GM12878 (cell line): ENCODE data around the gene EVC. TPM values are rescaled to one million over a fixed set of nuclear protein-coding genes. Genes with fewer than 3 reads are reported as not detected.

ENCODE experiments used
- ATAC-seq: fragments of 200-7000 bp; cut with Tn5 transposase; 3 replicates; pipeline ENCODE4 v1.9.1; 2020; ENCODE audit warnings: mild to moderate bottlenecking, moderate library complexity
- BruUV-seq: library from RNA; stranded (reverse); fragments of 400-500 nt; replicated peaks from 2 replicates; lab custom pipeline; 2021; lab: Mats Ljungman, UMichigan
- CTCF ChIA-PET: fragments of 300-600 bp; sonication (Branson Sonifier 250); formaldehyde crosslinking; extraction: SDS; loops from one replicate; lab custom pipeline; 2021; ENCODE audit warnings: inconsistent platforms; lab: Yijun Ruan, JAX
- POLR2A ChIA-PET: fragments of 350-600 bp; formaldehyde crosslinking; extraction: SDS; loops from one replicate; lab custom pipeline; 2021; ENCODE audit warnings: inconsistent platforms; lab: Charles Lee
- RAD21 ChIA-PET: fragments of 300-600 bp; sonication (Branson Sonifier 250); formaldehyde crosslinking; loops from one replicate; lab custom pipeline; 2023; ENCODE audit warnings: antibody characterized with exemption; ENCODE audit not compliant: unreplicated experiment; lab: Charles Lee
- SMC1A ChIA-PET: fragments of 300-600 bp; sonication (Branson Sonifier 250); formaldehyde crosslinking; loops from one replicate; lab custom pipeline; 2023; ENCODE audit not compliant: unreplicated experiment, uncharacterized antibody; lab: Charles Lee
- DNase-seq: peaks from one replicate; pipeline ENCODE4 v3.0.0-alpha.2; 2011; ENCODE audit warnings: low read depth, low spot score
- FAIRE-seq: peaks from 3 replicates; lab custom pipeline; 2011; peaks lifted over from hg19 to GRCh38; lab: Jason Lieb, UNC
- H2AFZ ChIP-seq: 2 replicates; pipeline ENCODE4 v1.6.0; 2011; ENCODE audit warnings: low read depth, low read length, control low read depth; ENCODE audit not compliant: control insufficient read depth
- H3K27ac ChIP-seq: 2 replicates; pipeline ENCODE4 v1.5.1; 2011; ENCODE audit warnings: control low read depth; ENCODE audit not compliant: control insufficient read depth, insufficient read depth
- H3K27me3 ChIP-seq, 2 experiments: replicated peaks in 1 of 2; 2 replicates each; pipeline versions ENCODE4 v1.6.0 to v1.6.1; 2011; ENCODE audit warnings: low read length in 1 of 2; ENCODE audit not compliant: control insufficient read depth in 2 of 2, insufficient read depth in 2 of 2
- H3K36me3 ChIP-seq, 2 experiments: 2 replicates each; pipeline ENCODE4 v1.5.1; 2011; ENCODE audit warnings: low read length in 1 of 2; ENCODE audit not compliant: control insufficient read depth in 2 of 2, insufficient read depth in 2 of 2
- H3K4me1 ChIP-seq: 2 replicates; pipeline ENCODE4 v1.6.1; 2011; ENCODE audit warnings: mild to moderate bottlenecking, low read length, moderate library complexity, mixed read lengths; ENCODE audit not compliant: control insufficient read depth, insufficient read depth
- H3K4me2 ChIP-seq: 2 replicates; pipeline ENCODE4 v1.6.0; 2011; ENCODE audit warnings: control low read depth; ENCODE audit not compliant: control insufficient read depth, insufficient read depth
- H3K4me3 ChIP-seq: fragments of 200-600 bp; sonication (generic); 2 replicates; pipeline ENCODE4 v1.5.1; 2016
- H3K79me2 ChIP-seq: 2 replicates; pipeline ENCODE4 v1.6.0; 2011; ENCODE audit warnings: low read length; ENCODE audit not compliant: control insufficient read depth, insufficient read depth
- H3K9ac ChIP-seq: 2 replicates; pipeline ENCODE4 v1.8.0; 2011; ENCODE audit warnings: low read length, control low read depth, mixed read lengths; ENCODE audit not compliant: control insufficient read depth, insufficient read depth
- H3K9me3 ChIP-seq: replicated peaks from 3 replicates; pipeline ENCODE4 v1.5.1; 2011; ENCODE audit warnings: mild to moderate bottlenecking, low read length; ENCODE audit not compliant: control insufficient read depth, insufficient read depth
- H4K20me1 ChIP-seq: 2 replicates; pipeline ENCODE4 v1.6.0; 2011; ENCODE audit not compliant: control insufficient read depth, insufficient read depth
- ETV6 ChIP-seq, 2 experiments: fragments of 450-650 bp in 1 of 2; IDR thresholded peaks in 1 of 2; conservative IDR thresholded peaks in 1 of 2; 2 replicates each; pipeline ENCODE4 v1.6.1; 2014; ENCODE audit warnings: antibody characterized with exemption in 1 of 2, borderline replicate concordance in 1 of 2, low read depth in 1 of 2, mild to moderate bottlenecking in 1 of 2, moderate library complexity in 1 of 2
- MYB ChIP-seq: fragments of 150-350 bp; IDR thresholded peaks from 2 replicates; pipeline ENCODE4 v1.6.1; 2014; ENCODE audit warnings: mild to moderate bottlenecking, low read depth, low read length, borderline replicate concordance
- NR2F1 ChIP-seq: fragments of 450-650 bp; conservative IDR thresholded peaks from 2 replicates; pipeline ENCODE4 v1.6.1; 2017; ENCODE audit warnings: mild to moderate bottlenecking
- SMAD5 ChIP-seq: IDR thresholded peaks from 2 replicates; pipeline ENCODE4 v1.6.1; 2016; ENCODE audit warnings: antibody characterized with exemption, low read depth
- SMARCA5 ChIP-seq: fragments of 450-650 bp; IDR thresholded peaks from 2 replicates; pipeline ENCODE4 v1.6.1; 2017; ENCODE audit warnings: mild to moderate bottlenecking
- SP1 ChIP-seq: IDR thresholded peaks from one replicate; pipeline ENCODE4 v1.6.1; 2011; ENCODE audit warnings: low read depth, low read length
- SPI1 ChIP-seq: IDR thresholded peaks from 2 replicates; pipeline ENCODE4 v1.6.1; 2011; ENCODE audit warnings: low read depth, mild to moderate bottlenecking, low read length, moderate library complexity, borderline replicate concordance; ENCODE audit not compliant: insufficient read depth
- STAT3 ChIP-seq: IDR thresholded peaks from 2 replicates; pipeline ENCODE4 v1.6.1; 2011; ENCODE audit warnings: low read depth, low read length, improper control_type of control experiment
- TCF3 ChIP-seq: IDR thresholded peaks from 2 replicates; pipeline ENCODE4 v1.6.1; 2012; ENCODE audit warnings: low read depth, mild to moderate bottlenecking, low read length, borderline replicate concordance; ENCODE audit not compliant: insufficient read depth
- ZNF592 ChIP-seq: fragments of 450-650 bp; IDR thresholded peaks from 2 replicates; pipeline ENCODE4 v1.6.1; 2017; ENCODE audit warnings: mild to moderate bottlenecking, moderate library complexity
- ZZZ3 ChIP-seq: IDR thresholded peaks from 2 replicates; pipeline ENCODE4 v1.6.1; 2011; ENCODE audit warnings: low read depth; ENCODE audit not compliant: control insufficient read depth, insufficient read length
- WGBS: methylation state at CpG from one replicate; pipeline ENCODE4 v1.1.6; 2016; ENCODE audit warnings: low lambda C conversion rate; ENCODE audit not compliant: insufficient replicate concordance, insufficient coverage; ENCODE audit errors: missing lambda C conversion rate; 5-methylcytosine and 5-hydroxymethylcytosine counted together
- in situ Hi-C: fragments of 300-500 bp; cut with MboI; formaldehyde crosslinking; loops from 9 replicates; pipeline ENCODE4 v1.14.3; 2018; ENCODE audit warnings: mixed read lengths
- intact Hi-C: fragments of 100-400 bp; cut with micrococcal nuclease; formaldehyde crosslinking; loops from one replicate; pipeline ENCODE4 v1.14.2; 2022; ENCODE audit not compliant: unreplicated experiment
- polyA plus RNA-seq, 11 experiments: library from polyadenylated mRNA; depleted of rRNA in 4 of 11; unstranded in 6 of 11; stranded (reverse) in 5 of 11; fragments of >200 nt; fragmentation: Nextera tagmentation in 4 of 11; fragmentation: Illumina TruSeq in 1 of 11; extraction: Ambion mirVana in 4 of 11; extraction: Trizol in 1 of 11; gene quantifications; 1 replicate in 1 of 11; 2 replicates in 10 of 11; pipeline versions ENCODE4 v1.2.1 to v1.2.3, GENCODE V29; 2011 to 2016; ENCODE audit warnings: inconsistent platforms in 2 of 11, missing spikeins in 2 of 11, low read depth in 1 of 11
- total RNA-seq, 4 experiments: library from RNA; depleted of rRNA in 3 of 4; stranded (reverse); fragments of >200 nt in 3 of 4; fragmentation: Illumina TruSeq in 1 of 4; extraction: Trizol in 1 of 4; gene quantifications; 2 replicates each; pipeline versions ENCODE4 v1.2.1 to v1.2.3, GENCODE V29; 2013 to 2021
- TF ChIP-seq, protein P1 (sequence below): IDR thresholded peaks from 2 replicates; pipeline ENCODE4 v1.6.1; 2012; ENCODE audit warnings: low read depth, low read length, improper control_type of control experiment

Gene EVC
- total and polyA plus RNA-seq, 10 of the 15 experiments (the other 5 are each of a cell fraction or from before 2014, with no cell fraction given) = 0.87 to 55.9 (median 15.6) TPM

DNA sequence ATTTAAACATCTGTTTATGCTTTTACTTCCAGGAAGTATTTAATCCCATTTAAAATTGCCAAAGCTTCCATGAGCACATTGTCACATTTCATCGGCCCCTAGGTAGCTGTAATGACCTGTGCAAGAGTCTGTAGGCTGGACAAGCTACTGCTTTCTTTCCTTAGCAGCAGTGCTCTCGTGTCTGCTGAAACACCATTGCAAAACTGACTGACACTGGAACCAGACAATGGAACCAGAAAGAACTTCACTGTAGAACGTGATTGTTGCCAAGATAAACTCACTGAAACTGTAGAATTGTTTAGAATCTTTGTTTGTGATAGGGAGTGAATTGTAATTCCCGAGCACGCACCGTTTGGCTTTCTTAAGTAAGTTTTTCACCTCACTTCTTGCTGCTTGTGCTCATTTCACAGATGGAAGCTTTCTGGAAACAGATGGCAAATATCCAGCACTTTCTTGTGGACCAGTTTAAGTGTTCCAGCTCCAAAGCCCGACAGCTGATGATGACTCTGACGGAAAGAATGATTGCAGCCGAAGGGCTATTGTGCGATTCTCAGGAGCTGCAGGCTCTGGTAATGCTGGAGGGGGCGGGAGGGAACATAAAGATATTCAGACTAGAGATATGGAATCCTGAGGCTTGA is 36.9 kb downstream of the EVC start:
- no peak overlapping the region for H3K4me3 ChIP-seq
- H3K9me3 ChIP-seq = no peaks in the 10 kb centered on the region; the same call in 2 of the 3 replicates
- intact Hi-C loops (no loop called here), in situ Hi-C loops (no loop called here)
- no peaks in the 10 kb centered on the region for H3K4me1 ChIP-seq
- WGBS = 46% methylated on average over 11 of the region's 11 CpGs
- H3K27ac ChIP-seq = no peak overlapping the region
- no peak overlapping the region for H3K9ac ChIP-seq
- H3K36me3 ChIP-seq = peaks cover 0 to 1% of the 10 kb centered on the region in 2 experiments; a peak in 3 of 4 replicates
- ChIA-PET RAD21 (no interaction called here), CTCF (interaction anchor here (0.6 kb wide), 1 partner anchor 12 kb away, joined by 3 read pairs; no protein-coding TSS in a partner anchor), SMC1A (interaction anchor here (1.5 kb wide), 1 partner anchor 11 kb away, joined by 6 read pairs; no protein-coding TSS in a partner anchor), POLR2A (no interaction called here)
- no peak overlapping the region for H3K4me2 ChIP-seq
- no peak for ATAC-seq
- no peaks in the 10 kb centered on the region for H3K79me2 ChIP-seq
- DNase-seq = no peak
- H4K20me1 ChIP-seq = no peaks in the 10 kb centered on the region
- no peak overlapping the region for H2AFZ ChIP-seq
- TF ChIP-seq ZNF592 = no peak
- TF ChIP-seq SP1 = no peak
- no peak for TF ChIP-seq MYB
- no peak for TF ChIP-seq TCF3
- TF ChIP-seq SMARCA5 = no peak
- TF ChIP-seq, protein P1, sequence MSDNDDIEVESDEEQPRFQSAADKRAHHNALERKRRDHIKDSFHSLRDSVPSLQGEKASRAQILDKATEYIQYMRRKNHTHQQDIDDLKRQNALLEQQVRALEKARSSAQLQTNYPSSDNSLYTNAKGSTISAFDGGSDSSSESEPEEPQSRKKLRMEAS = no peak
- no peak for TF ChIP-seq SMAD5
- no peak for TF ChIP-seq STAT3
- no peak for TF ChIP-seq ZZZ3
- TF ChIP-seq ETV6 (conservative IDR thresholded peaks at IDR 0.05 in 1 of 2, IDR thresholded peaks at IDR 0.05 in 1 of 2; ENCODE audit: borderline replicate concordance in 1 of 2, low read depth in 1 of 2) = no peak
- no peak for TF ChIP-seq SPI1
- TF ChIP-seq NR2F1 = no peak
- FAIRE-seq = no peak
- no peaks in the 10 kb centered on the region for H3K27me3 ChIP-seq
- no TSS peak for BruUV-seq
